Anterior cingulate cortex (tissue), 58 donors: ENCODE measurements around the gene MINDY4B.

Experiments used
- DNase-seq, 58 donors: peaks; one replicate each; lab custom pipeline; 2025; lab: John Stamatoyannopoulos, UW

MINDY4B gene

DNA sequence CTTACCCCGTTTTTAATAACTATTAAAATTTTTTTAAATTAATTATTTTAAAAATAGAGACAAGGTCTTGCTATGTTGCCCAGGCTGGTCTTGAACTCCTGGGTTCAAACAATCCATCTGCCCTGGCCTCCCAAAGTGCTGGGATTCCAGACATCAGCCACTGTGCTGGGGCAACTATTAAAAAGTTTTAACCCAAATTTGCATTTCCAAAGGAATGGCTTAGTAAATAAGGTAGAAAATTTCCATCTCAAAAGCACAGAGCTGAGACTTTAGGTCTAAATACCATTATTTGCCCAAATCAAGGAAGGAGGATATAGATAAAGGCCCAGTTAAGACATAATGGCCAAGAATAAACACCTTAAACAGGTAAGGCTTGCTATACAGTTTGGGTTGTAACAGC is 56.4 kb downstream of the MINDY4B start:
- no peak for DNase-seq

DNA sequence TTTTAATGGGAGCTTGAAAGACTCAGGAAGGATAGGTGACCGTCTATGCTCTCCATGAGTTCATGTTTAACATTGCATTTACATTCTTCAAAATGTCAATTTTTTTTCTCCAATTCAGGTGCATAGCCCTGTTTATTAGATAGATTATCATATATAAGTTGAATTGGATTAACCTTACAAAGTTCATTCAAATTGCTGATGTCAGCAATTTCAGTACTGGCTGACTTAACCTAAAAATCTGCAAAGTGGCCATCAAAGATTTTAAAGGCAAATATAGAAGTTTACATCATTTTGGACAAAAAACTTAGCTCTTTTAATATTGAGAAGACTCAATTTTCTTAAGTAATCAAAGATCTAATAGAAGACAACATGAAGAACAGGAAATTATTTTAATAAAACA is 57.8 kb downstream of the MINDY4B start:
- DNase-seq: no peak

DNA sequence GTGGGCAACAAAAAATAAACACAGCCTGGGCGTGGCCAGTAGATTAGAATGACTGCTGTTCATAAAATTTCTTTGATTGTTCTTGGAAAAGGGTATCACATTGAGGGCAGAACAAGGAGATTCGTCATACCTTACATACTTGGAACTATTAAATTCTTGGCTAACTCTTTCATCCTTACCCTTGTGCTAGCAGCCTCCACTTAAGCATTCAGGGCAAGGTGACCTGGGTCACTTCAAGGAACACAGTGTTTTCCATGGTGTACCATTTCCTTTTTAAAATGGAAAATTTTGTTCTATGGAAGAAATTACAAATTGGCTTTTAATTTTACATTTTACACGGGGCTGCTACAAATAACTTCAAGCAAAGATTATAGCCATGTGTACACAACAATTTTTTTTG is 60.8 kb downstream of the MINDY4B start:
- DNase-seq: no peak

DNA sequence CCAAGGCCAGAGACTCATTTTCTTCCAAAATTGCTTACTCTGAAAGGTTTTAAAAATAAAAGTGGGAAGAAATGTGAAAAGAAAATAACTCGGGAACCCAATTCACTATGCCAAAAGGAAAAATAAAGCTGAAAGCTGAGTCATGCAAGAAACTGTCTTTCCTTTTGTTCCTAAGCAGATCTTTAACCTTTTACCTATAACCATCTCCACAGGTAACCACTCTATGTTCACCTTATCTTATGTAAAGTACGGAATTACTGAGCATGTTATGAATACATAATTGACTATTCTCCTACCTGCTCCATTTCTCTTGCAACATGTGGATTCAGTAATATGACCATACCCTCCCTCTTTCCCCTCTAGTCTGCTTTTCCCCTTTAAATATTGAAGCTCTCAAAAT is 62.0 kb downstream of the MINDY4B start:
- no peak for DNase-seq

DNA sequence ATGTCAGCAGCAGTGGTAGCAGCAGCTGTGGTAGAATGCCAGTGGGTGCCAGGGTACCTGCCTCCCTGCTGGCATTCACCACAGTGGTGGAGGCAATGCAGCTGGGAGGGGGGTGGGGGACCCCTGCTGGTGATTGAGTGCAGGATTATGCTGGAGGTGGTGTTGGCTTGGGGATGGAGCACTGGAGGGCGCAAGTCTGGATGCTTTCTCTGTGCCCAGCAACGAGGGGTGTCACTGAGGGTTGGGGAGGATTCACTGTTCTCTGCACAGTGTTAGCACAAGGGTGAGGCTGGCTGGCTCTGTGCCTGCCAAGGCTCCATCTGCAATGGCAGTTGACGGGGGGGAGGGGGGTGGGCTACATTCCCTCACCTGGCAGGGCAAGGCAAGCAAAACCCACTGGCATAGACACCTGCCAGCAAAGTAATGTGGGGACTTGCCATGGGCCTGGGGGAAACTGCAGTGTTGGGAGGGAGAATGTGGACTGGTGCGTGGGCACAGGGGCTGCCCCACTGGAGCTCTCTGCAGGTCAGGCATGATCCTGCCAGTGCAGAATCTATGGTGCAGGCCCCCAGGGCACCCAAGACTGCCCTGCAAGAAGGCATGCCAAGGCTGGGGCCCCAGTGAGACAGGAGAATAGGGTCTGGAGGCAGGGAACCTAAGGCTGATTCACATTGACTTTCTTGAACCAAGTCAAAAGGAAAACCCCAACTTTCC is 64.3 kb downstream of the MINDY4B start:
- no peak for DNase-seq

DNA sequence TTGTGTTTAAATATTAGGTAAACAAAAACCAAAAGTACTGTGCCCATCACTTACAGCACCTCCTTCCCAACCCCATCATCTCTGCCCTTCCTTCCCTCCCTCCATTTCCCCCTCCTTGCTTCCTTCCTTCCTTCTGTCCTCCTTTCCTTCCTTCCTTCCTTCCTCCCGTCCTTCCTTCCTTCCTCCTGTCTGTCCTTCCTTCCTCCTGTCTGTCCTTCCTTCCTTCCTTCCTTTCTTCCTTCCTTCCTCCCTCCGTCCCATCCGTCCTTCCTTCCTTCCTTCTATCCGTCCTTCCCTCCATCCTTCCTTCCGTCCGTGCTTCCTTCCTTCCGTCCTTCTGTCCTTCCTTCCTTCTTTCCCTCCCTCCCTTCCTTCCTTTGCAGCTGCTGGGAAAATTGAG is 74.5 kb downstream of the MINDY4B start:
- no peak for DNase-seq

DNA sequence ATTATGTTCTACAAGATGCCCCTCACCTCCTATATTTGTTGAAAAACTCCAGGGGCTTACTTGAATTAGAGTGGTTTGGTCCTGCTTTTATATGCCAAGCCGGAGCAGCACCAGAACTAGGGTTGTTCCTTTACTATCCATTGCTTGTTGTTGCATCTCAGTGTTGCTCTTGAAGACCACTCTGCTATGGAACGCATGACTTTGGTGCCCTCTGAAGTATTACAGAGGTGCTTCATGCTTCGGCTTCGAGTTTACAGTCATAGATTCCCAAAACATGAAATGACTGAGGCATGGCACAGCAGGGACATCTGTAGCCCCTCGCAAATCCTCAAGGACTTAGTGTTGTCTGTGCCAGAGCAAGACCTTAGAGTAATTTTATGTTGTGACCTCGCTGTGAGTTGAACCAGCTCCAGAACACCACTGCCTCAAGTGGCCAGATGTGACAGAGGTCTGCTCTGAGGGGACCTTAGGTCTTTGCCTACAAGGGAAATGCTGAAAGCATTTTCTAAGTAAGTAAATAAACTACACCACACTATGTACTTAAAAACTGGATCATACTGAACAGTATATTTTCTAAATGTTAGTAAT is 75.1 kb downstream of the MINDY4B start:
- DNase-seq: no peak

DNA sequence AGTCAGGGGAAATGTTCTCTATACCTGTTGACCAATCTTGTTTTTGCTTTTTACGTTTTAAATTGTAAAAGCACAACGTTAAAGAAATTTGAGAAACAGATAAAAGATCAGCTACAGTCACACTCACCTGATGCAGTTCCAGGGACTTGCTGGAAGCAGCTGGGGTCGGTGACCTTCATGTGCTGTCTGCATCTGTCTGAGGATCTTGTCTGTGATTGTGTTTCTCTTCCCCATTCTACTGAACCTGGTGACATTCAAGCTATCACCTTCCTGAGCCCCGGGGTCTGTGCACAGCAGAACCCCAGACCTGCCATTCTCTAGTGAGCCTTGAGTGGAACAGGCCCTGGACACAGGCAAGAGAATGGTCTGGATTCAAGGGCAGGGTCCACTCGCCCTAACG is 75.8 kb downstream of the MINDY4B start:
- no peak for DNase-seq

DNA sequence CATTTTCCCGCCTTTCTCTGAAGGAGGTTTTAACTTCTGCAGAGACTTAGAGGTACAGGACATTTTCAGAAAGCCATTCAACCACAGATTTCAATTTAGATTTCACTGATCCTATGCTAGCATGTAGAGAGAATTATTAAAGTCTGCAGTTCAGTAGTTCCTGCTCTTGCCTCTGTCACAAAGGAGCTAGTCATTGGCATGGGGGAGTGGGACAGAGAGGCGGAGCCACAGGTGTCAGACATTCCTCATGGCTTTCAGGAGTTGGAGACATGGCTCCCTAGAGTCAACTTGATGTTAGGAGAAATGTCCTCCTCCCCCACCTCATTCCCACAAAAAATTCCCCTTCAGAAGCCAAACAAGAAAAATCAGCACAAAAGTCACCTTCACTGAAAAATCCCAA is 76.2 kb downstream of the MINDY4B start:
- no peak for DNase-seq

DNA sequence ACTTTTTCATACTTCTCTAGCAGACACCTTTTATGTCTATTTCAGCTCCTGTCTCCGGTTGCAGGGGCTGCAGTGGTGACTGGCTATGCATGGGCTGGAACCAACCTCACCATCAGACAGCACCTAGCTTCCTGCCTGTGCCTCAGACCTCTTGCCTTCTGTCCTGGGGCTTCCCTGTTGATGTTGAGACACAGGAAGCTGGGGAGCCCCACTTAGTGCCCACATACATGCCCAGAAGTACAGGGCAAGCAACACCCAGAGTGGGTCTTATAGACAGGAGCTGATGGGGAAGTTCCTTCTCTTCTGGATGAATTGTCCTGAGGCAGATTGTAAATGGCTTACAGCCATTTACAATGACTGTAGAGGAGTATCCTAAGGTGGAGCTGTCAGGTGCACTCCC is 77.0 kb downstream of the MINDY4B start:
- DNase-seq: no peak

DNA sequence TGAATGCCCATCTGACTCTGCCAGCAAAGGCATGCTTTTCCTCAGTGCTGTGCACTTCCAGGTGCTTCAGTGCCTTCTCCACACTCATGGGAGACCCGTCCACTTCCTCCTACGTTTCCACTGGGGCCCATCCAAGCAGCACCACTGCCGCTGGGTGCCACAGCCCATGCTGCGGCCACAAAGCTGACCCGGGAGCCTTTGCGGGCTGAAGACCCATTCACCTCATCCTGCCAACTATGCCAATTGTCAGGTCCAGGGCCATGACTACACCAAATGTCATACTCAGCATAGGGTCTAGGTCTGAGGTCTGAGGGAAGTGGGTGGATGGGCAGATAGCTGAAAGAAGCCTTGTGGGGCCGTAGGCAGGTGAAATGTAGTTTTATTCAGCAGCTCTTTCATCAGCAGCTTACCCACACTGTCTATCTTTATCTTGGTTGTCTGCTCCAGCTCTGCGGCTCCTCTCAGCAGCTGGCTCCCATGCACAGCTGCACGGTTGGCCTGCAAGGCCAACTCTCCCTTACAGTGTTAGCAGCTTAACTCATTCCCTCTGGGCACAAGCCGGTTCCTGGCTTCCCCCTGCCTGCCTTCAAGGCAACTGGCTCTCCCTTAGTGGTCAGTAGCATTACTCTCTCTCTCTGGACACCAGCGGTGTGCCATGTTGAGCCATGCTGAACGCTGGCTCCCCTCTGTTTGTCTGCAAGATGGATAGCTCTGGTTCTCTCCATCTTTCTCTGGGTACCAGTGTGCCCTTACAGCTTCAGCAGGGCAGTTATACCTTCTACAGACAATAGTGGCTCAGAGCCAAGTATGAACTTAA is 78.6 kb downstream of the MINDY4B start:
- DNase-seq: no peak

DNA sequence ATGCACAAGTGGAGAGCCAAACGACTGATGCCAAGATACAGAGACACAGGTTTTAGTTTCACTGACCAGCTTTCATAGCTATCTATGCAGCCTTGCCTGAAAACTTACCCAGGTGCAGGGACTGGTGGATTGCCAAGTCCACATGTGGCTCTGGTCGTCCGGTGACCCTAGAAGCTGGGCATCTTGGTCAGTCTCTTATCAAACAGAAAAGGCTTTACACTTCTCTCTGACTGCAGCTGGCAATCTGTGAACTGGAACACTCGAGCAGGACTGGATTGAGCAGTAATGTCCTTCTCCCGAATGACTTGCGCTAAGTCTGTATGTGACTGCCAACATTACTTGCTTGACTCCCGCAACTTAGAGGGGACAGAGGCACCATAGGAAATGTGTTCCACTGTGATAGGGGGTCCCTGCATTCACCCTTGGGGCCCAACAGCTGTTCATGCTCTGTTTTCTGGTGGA is 79.3 kb downstream of the MINDY4B start:
- DNase-seq: no peak

DNA sequence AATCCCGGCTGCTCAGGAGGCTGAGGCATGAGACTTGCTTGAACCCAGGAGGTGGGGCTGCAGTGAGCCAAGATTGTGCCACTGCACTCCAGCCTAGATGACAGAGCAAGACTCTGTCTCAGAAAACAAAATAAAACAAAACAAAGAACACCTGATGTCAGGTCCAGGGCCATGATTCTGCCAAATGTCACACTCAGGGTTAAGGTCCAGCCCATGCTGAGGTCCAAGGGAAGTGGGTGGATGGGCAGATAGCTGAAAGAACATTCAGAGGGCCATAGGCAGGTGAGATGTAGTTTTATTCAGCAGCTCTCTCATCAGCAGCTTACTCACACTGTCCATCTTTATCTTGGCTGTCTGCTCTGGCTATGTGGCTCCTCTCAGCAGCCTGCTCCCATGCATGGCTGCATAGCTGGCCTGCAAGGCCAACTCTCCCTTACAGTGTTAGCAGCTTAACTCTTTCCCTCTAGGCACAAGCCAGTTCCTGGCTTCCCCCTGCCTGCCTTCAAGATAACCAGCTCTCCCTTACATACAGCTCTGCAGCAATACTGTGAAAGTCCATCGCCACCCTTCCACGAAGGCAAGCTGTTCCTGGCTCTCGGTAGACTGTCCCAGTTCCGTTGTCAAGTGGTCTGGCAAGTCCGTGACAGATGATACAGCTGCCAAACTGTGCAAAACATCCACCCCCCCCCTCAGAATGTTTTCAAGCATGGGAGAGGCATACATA is 79.9 kb downstream of the MINDY4B start:
- peak in 2 of 58 donors; percentile 2 to 17 for DNase-seq

DNA sequence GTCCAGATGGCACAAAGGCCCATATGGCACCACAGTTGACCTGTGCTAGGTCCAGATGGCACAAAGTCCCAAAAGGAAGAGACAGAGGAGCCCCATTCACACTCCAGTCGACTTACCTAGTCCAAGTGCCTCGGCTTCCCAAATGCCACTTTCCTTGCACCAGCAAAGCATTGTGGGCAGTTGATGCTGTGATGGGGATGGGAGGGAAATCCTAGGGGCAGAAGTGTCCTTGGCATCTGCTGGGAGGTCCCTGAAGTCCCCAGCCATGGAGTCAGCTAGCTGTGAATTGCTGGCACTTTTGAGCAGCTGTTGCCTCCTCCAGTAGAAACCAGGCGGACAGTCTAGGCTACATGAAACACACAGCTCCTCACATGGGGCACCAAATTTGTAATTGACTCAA is 82.0 kb downstream of the MINDY4B start:
- no peak for DNase-seq

DNA sequence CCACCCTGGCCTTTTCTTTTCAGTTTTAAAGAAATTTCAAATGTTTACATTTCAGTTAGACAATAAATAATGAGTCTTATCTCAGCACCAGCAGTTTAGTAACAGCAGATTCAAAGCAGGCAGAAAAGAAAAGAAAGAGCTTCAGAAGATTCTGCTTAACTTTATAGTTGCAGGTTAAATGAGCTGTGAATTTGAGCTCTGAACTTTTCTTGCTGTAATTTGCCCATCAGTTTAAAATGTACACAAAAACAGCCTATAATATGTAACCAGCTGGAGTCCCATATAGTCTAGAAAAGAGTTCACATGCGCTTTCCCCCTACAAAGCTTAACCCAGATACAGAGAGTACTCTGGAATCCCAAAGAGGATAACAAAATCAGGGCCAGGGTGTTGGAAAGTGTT is 82.6 kb downstream of the MINDY4B start:
- DNase-seq: no peak
